Esophagus squamous epithelium (tissue), 5 donors: ENCODE results near the gene SIKE1. TPM values are rescaled to one million over a fixed set of nuclear protein-coding genes. Genes with fewer than 3 reads are reported as not detected.

Source experiments
- DNase-seq: peaks from one replicate; lab custom pipeline; 2025; lab: John Stamatoyannopoulos, UW
- H3K27ac ChIP-seq, 4 donors: fragments of 200-600 bp; sonication (generic); one replicate each; pipeline ENCODE4 v1.5.1; 2016 to 2019; ENCODE audit warnings: mild to moderate bottlenecking in 1 of 4
- H3K27me3 ChIP-seq, 4 donors: fragments of 200-600 bp; sonication (generic); 1 replicate in 3 of 4; 2 replicates in 1 of 4; pipeline versions ENCODE4 v1.5.1 to v1.6.0; 2017 to 2021; ENCODE audit warnings: antibody characterized with exemption in 1 of 4
- H3K36me3 ChIP-seq, 3 donors: fragments of 200-600 bp; sonication (generic); one replicate each; pipeline ENCODE4 v1.5.1; 2016 to 2019
- H3K4me1 ChIP-seq, 3 donors: fragments of 200-600 bp; sonication (generic); one replicate each; pipeline ENCODE4 v1.5.1; 2017 to 2019
- H3K4me3 ChIP-seq, 4 donors: fragments of 200-600 bp; sonication (generic); 1 replicate in 3 of 4; 2 replicates in 1 of 4; pipeline ENCODE4 v1.5.1; 2016 to 2019; ENCODE audit warnings: mild to moderate bottlenecking in 2 of 4, moderate library complexity in 1 of 4
- H3K9me3 ChIP-seq, 3 donors: fragments of 200-600 bp; sonication (generic); one replicate each; pipeline ENCODE4 v1.5.1; 2016 to 2019
- CTCF ChIP-seq, 6 experiments: fragments of 450-650 bp in 4 of 6; fragments of 200-600 bp in 2 of 6; sonication (generic) in 2 of 6; IDR thresholded peaks; one replicate each; pipeline ENCODE4 v1.5.1; 2016 to 2019; ENCODE audit warnings: antibody characterized with exemption in 6 of 6, mild to moderate bottlenecking in 4 of 6, moderate library complexity in 4 of 6
- POLR2A ChIP-seq, 4 donors: fragments of 450-650 bp; IDR thresholded peaks; one replicate each; pipeline ENCODE4 v1.6.1; 2017; ENCODE audit warnings: antibody characterized with exemption in 4 of 4, mild to moderate bottlenecking in 4 of 4, moderate library complexity in 3 of 4
- WGBS, 2 donors: methylation state at CpG; one replicate each; pipeline ENCODE4 v1.1.5; 2018; 5-methylcytosine and 5-hydroxymethylcytosine counted together
- intact Hi-C: fragments of 100-400 bp; cut with DNase I; formaldehyde crosslinking; loops from one replicate; pipeline ENCODE4 v1.15.0; 2022
- total RNA-seq, 4 donors: library from RNA; depleted of rRNA; stranded (reverse); fragments of >200 nt; gene quantifications; one replicate each; pipeline ENCODE4 v1.1.0, GENCODE V29; 2016
- donor health status: DM: yes; HTN: yes; CAD: no.

SIKE1 gene
- total RNA-seq, 4 donors from 2014 or later, result 18.3 to 50.0 (median 42.1) TPM

- TF ChIP-seq CTCF (IDR thresholded peaks at IDR 0.05) (no peak), POLR2A (IDR thresholded peaks at IDR 0.05) (no peak)
- Histone ChIP-seq H3K4me3 (no peak overlapping the region), H3K9me3 (no peaks in the 10 kb centered on the region), H3K27me3 (no peaks in the 10 kb centered on the region), H3K4me1 (no peaks in the 10 kb centered on the region), H3K27ac (no peak overlapping the region), H3K36me3 (peaks cover 0 to 99% (median 38%) of the 10 kb centered on the region in 3 donors)
- DNase-seq, result no peak
- intact Hi-C loops, result no loop called here
- 83 to 95% methylated on average over 1 of the region's 1 CpG for WGBS, 2 donors
Observed at GRCh38 chr1:114735479-114735878, 45.0 kb downstream of the SIKE1 start.

GRCh38 chr1:114729782-114730181 is 50.7 kb downstream of the SIKE1 start:
- 81 to 100% methylated on average over 1 of the region's 1 CpG for WGBS, 2 donors
- no peak for TF ChIP-seq POLR2A (IDR thresholded peaks at IDR 0.05)
- TF ChIP-seq CTCF (IDR thresholded peaks at IDR 0.05), result no peak
- intact Hi-C loops, result no loop called here
- H3K4me1 ChIP-seq, result peaks cover 0 to 6% (median 0%) of the 10 kb centered on the region in 3 donors
- no peak for DNase-seq
- no peak overlapping the region for H3K4me3 ChIP-seq
- peaks cover 16 to 100% (median 41%) of the 10 kb centered on the region in 3 donors for H3K36me3 ChIP-seq
- no peak overlapping the region for H3K27ac ChIP-seq
- no peaks in the 10 kb centered on the region for H3K27me3 ChIP-seq
- no peaks in the 10 kb centered on the region for H3K9me3 ChIP-seq

GRCh38 chr1:114728553-114728952 is 51.9 kb downstream of the SIKE1 start:
- TF ChIP-seq CTCF (IDR thresholded peaks at IDR 0.05), result no peak
- TF ChIP-seq POLR2A (IDR thresholded peaks at IDR 0.05), result no peak
- H3K4me3 ChIP-seq, result no peak overlapping the region
- 84 to 96% methylated on average over 2 of the region's 2 CpGs for WGBS, 2 donors
- DNase-seq, result no peak
- peaks cover 16 to 100% (median 41%) of the 10 kb centered on the region in 3 donors for H3K36me3 ChIP-seq
- no peaks in the 10 kb centered on the region for H3K27me3 ChIP-seq
- intact Hi-C loops, result no loop called here
- peaks cover 0 to 6% (median 0%) of the 10 kb centered on the region in 3 donors for H3K4me1 ChIP-seq
- no peaks in the 10 kb centered on the region for H3K9me3 ChIP-seq
- no peak overlapping the region for H3K27ac ChIP-seq

GRCh38 chr1:114725230-114725629 is 55.3 kb downstream of the SIKE1 start:
- intact Hi-C loops, result no loop called here
- no peaks in the 10 kb centered on the region for H3K9me3 ChIP-seq
- H3K4me3 ChIP-seq, result no peak overlapping the region
- peaks cover 0 to 8% (median 0%) of the 10 kb centered on the region in 3 donors for H3K4me1 ChIP-seq
- H3K27ac ChIP-seq, result no peak overlapping the region
- H3K36me3 ChIP-seq, result peaks cover 19 to 100% (median 44%) of the 10 kb centered on the region in 3 donors
- TF ChIP-seq POLR2A (IDR thresholded peaks at IDR 0.05), result no peak
- no peak for TF ChIP-seq CTCF (IDR thresholded peaks at IDR 0.05)
- 73 to 100% methylated on average over 1 of the region's 1 CpG for WGBS, 2 donors
- DNase-seq, result no peak
- no peaks in the 10 kb centered on the region for H3K27me3 ChIP-seq

- intact Hi-C loops, result no loop called here
- Histone ChIP-seq H3K4me3 (no peak overlapping the region), H3K27ac (no peak overlapping the region), H3K9me3 (no peaks in the 10 kb centered on the region), H3K36me3 (peaks cover 19 to 100% (median 45%) of the 10 kb centered on the region in 3 donors), H3K27me3 (no peaks in the 10 kb centered on the region), H3K4me1 (peaks cover 0 to 10% (median 0%) of the 10 kb centered on the region in 3 donors)
- WGBS, 2 donors, result 93 to 100% methylated on average over 1 of the region's 1 CpG
- DNase-seq, result no peak
- TF ChIP-seq CTCF (IDR thresholded peaks at IDR 0.05) (no peak), POLR2A (IDR thresholded peaks at IDR 0.05) (no peak)
Observed at GRCh38 chr1:114723915-114724314, 56.6 kb downstream of the SIKE1 start.
